Nephron progenitor cell (in vitro differentiated cells): Measurements from ENCODE around the gene PLXNA2.
A peak's percentile ranks its signal among the peaks of the same experiment; 100 is the strongest.

Experiments used
- DNase-seq: peaks from one replicate; pipeline ENCODE4 v3.0.0; 2021
- H3K27ac Mint-ChIP-seq: 2 replicates; pipeline ENCODE4 v1.8.0; 2021; ENCODE audit warnings: mild to moderate bottlenecking, moderate library complexity, mixed read lengths
- H3K27me3 Mint-ChIP-seq: 2 replicates; pipeline ENCODE4 v1.8.0; 2021; ENCODE audit warnings: mild to moderate bottlenecking, low read depth, mixed read lengths; ENCODE audit not compliant: poor library complexity
- H3K36me3 Mint-ChIP-seq: 2 replicates; pipeline ENCODE4 v1.8.0; 2021; ENCODE audit warnings: low read depth, mixed read lengths
- H3K4me1 Mint-ChIP-seq: 2 replicates; pipeline ENCODE4 v1.8.0; 2021; ENCODE audit warnings: mixed read lengths
- H3K4me3 Mint-ChIP-seq: 2 replicates; pipeline ENCODE4 v1.8.0; 2021; ENCODE audit warnings: mild to moderate bottlenecking, moderate library complexity, mixed read lengths
- H3K9me3 Mint-ChIP-seq: 2 replicates; pipeline ENCODE4 v1.8.0; 2021; ENCODE audit warnings: mild to moderate bottlenecking, moderate library complexity, mixed read lengths
- TF ChIP-seq, protein P1 (sequence below): fragments of 200-600 bp; sonication (generic); IDR thresholded peaks from 2 replicates; pipeline ENCODE4 v1.5.0; 2021; ENCODE audit warnings: antibody characterized with exemption

Gene PLXNA2

DNA sequence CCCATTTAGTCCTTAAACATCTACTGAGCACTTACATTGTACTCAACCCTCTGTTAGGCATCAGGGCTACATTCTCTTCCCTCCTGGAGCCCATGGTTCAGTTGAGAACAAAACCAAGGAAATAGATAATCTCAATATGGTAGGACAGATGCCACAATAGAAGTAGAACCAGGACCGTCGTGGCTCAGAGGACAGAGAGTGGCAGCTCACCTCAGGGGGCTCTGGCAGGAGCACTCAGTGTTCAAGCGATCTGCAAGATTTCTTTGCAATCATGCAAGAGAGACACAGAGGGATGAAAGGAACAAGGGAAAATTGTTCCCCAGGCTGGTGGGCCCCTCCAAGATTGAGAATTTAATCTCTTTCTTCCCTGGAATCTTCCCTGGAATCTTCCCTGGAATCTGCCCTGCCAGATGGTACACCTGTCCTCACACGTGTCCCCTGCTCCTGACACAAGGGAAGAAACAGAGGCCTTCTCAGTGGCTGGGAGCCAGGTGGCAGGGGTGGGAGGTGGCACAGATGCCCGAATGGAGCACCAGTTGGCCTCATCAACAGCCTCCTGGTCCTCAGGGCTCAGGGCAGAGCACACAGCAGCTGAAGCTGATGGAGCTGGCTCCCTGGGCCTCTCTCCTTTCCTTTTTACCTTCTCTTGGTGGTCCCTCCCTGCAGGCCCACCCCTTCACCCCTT, 135.4 kb downstream of the PLXNA2 start:
- Mint-ChIP-seq H3K4me1 (peaks cover 66% of the 10 kb centered on the region), H3K27me3 (peaks cover 21% of the 10 kb centered on the region), H3K4me3 (no peak overlapping the region), H3K9me3 (no peaks in the 10 kb centered on the region), H3K36me3 (peaks cover 25% of the 10 kb centered on the region), H3K27ac (no peak overlapping the region)
- TF ChIP-seq, protein P1, sequence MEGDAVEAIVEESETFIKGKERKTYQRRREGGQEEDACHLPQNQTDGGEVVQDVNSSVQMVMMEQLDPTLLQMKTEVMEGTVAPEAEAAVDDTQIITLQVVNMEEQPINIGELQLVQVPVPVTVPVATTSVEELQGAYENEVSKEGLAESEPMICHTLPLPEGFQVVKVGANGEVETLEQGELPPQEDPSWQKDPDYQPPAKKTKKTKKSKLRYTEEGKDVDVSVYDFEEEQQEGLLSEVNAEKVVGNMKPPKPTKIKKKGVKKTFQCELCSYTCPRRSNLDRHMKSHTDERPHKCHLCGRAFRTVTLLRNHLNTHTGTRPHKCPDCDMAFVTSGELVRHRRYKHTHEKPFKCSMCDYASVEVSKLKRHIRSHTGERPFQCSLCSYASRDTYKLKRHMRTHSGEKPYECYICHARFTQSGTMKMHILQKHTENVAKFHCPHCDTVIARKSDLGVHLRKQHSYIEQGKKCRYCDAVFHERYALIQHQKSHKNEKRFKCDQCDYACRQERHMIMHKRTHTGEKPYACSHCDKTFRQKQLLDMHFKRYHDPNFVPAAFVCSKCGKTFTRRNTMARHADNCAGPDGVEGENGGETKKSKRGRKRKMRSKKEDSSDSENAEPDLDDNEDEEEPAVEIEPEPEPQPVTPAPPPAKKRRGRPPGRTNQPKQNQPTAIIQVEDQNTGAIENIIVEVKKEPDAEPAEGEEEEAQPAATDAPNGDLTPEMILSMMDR: no peak
- DNase-seq: no peak

DNA sequence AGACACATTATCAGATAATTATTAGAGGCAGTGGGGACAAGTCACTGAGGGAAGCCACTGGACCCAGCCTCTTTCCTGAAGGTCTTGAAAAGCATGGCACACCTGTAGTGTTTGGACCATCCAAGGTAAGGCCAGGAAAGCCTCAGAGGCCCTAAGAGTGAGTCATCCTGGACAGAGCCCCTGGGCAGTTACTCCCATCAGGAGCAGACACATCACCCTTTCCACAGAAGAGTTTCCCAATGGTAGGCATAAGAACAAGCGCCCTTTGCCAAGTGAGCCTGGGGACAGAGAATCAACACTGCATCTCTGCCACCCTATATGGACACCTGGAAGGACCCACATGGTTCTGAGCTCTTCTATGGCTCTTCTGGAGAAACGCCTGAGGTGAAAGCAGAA, 136.0 kb downstream of the PLXNA2 start:
- TF ChIP-seq, protein P1: no peak
- peaks cover 25% of the 10 kb centered on the region for H3K36me3 Mint-ChIP-seq
- no peak overlapping the region for H3K4me3 Mint-ChIP-seq
- peak overlapping the region; percentile 52 for H3K27ac Mint-ChIP-seq
- peaks cover 21% of the 10 kb centered on the region for H3K27me3 Mint-ChIP-seq
- no peaks in the 10 kb centered on the region for H3K9me3 Mint-ChIP-seq
- peaks cover 69% of the 10 kb centered on the region for H3K4me1 Mint-ChIP-seq
- DNase-seq: no peak

DNA sequence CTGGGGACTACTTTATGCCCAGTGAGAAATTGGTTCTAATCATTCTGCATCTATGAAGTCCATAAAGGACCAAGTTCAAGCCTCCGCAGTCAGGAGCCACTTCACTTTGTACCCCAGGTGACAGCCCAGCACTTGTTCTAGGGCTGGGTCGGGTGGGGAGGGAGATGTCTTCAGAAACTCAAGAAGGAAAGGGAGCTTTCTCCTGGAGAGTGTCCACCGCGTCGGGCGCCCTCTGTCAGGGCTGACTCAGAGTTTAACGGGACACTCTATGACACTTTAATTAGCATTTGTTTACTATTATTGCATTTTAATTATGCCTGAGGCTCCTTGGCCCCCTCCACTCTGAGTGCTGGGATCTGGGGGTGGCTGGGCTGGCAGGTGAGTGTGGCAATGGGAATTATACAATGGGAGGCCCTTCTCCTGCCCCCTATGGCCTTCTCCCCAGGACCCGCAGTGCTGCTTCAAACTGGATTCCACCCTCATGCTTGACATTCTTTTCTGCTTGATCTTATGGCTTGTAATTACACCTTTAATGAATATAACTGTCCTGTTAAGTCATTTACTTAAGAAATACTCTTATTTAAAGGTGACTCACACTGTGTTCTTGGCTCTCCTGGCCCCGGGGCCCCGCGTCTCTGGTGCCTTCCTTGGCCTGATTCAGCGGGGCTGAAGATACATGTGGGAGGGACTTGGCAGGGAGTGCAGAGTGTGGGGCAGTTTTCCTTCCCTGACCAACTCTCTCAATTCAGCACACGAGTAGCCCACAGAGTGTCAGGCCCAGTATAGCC, 136.6 kb downstream of the PLXNA2 start:
- Mint-ChIP-seq H3K4me3 (no peak overlapping the region), H3K36me3 (peaks cover 25% of the 10 kb centered on the region), H3K27me3 (peaks cover 24% of the 10 kb centered on the region), H3K9me3 (no peaks in the 10 kb centered on the region), H3K4me1 (peaks cover 70% of the 10 kb centered on the region), H3K27ac (peak overlapping the region; percentile 52)
- TF ChIP-seq, protein P1: no peak
- DNase-seq: no peak

DNA sequence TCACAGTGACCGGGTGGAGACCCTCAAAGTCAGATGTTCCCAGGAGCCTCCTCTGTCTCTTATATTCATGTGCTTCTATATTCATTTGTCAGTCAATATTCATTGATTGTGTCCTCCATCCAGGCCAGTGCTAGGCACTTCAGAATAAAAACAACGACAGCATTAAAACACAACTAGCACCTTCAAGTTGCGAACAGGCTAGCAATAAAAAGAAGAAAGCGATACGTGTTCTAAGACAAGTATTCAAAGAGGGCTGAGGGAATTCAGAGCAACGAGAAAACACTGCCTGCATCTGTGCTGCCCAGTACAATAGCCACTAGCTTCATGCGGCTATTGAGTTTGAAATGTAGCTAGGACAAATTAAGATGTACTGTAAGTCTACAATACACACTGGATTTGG, 138.0 kb downstream of the PLXNA2 start:
- H3K4me1 Mint-ChIP-seq: peaks cover 69% of the 10 kb centered on the region
- no peaks in the 10 kb centered on the region for H3K9me3 Mint-ChIP-seq

DNA sequence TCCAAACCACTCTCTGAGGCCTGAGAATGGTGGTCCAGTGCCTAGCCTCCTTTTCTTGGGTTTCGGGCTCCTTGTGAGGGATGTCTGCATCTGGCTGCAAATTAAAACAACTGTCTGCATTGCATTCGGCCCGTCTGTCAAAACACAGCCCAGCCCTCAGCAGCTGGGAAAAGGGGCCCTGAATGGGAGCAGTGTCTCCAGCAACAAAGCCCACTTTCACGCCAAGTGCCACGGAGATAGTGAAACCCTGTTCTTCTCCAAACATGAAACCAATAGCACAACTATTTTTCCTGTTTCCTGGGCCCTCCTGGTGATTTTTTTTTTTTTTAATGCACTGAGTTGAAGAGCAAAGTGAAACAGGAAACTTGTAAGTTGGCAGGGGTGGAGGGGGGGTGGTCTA, 138.4 kb downstream of the PLXNA2 start:
- H3K9me3 Mint-ChIP-seq: no peaks in the 10 kb centered on the region
- peaks cover 20% of the 10 kb centered on the region for H3K27me3 Mint-ChIP-seq
- H3K36me3 Mint-ChIP-seq: peaks cover 25% of the 10 kb centered on the region
- no peak overlapping the region for H3K27ac Mint-ChIP-seq
- DNase-seq: no peak
- TF ChIP-seq, protein P1: no peak
- peaks cover 70% of the 10 kb centered on the region for H3K4me1 Mint-ChIP-seq
- no peak overlapping the region for H3K4me3 Mint-ChIP-seq

More for the DNA sequence above, 138.0 kb downstream of the PLXNA2 start:
- DNase-seq: no peak
- TF ChIP-seq, protein P1: no peak
- Mint-ChIP-seq H3K36me3 (peaks cover 25% of the 10 kb centered on the region), H3K4me3 (no peak overlapping the region), H3K27ac (peak overlapping the region; percentile 64), H3K27me3 (peaks cover 20% of the 10 kb centered on the region)
